Astrocyte (in vitro differentiated cells and primary cell): ENCODE results near the gene SPOPL.

Source experiments
- CTCF ChIP-seq: IDR thresholded peaks from 2 replicates; pipeline ENCODE4 v1.5.1; 2011; ENCODE audit warnings: low read depth, mild to moderate bottlenecking, inconsistent platforms, low read length, moderate library complexity; ENCODE audit not compliant: insufficient read depth
- EZH2 ChIP-seq: IDR thresholded peaks from 2 replicates; pipeline ENCODE4 v1.6.1; 2012; ENCODE audit warnings: mild to moderate bottlenecking, low read length, inconsistent platforms; ENCODE audit not compliant: insufficient read depth

DNA sequence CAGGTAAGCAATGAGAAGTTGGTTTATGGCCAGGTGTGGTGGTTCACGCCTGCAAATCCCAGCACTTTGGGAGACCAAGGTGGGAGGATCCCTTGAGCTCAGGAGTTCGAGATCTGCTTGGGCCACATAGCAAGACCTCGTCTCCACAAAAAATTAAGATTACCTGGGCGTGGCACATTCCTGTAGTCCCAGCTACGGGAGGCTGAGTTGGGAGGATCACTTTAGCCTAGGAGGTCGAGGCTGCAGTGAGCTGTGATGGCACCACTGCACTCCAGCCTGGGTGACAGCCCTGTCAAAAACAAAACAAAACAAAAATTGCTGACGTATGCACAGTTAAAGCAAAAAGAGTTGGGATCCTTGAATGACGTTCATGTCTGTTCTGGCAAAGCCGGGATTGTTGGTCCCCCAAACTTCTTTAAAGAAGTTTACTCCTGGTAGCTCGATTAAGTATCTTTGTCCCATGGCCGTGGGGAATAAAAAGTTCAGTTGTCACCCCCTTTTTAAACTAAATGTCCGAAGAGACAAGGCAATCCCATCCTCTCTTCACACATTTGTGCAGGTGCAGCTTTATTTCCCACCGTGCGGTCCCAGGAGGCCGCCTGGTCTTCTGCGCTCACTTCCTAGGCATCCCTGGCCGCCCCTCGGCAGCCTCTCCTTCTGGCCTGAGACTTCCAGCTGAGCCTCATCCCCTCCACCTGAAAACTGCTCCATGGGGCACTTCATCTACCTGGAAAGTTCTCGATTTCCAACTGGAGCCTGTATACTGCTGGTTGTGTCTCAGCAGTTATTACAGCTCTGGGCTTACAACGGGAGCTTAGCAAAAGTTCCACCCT is 762 bp upstream of the SPOPL start:
- TF ChIP-seq CTCF (no peak), EZH2 (no peak)
